GM23338 (cell line): Measurements from ENCODE around the gene HDAC1.

Experiments
- CTCF ChIP-seq, 2 experiments: fragments of 200-600 bp in 1 of 2; sonication (generic) in 1 of 2; conservative IDR thresholded peaks; 2 replicates each; pipeline versions ENCODE4 v1.5.1 to v1.6.1; 2016 to 2017; ENCODE audit warnings: antibody characterized with exemption in 2 of 2, low read depth in 2 of 2, mild to moderate bottlenecking in 2 of 2, moderate library complexity in 1 of 2
- EZH2 ChIP-seq: fragments of 200-600 bp; sonication (generic); IDR thresholded peaks from one replicate; pipeline ENCODE4 v1.8.0; 2017; ENCODE audit warnings: antibody characterized with exemption, mild to moderate bottlenecking, low read depth; ENCODE audit not compliant: unreplicated experiment
- POLR2AphosphoS5 ChIP-seq: IDR thresholded peaks from 2 replicates; pipeline ENCODE4 v1.6.1; 2016; ENCODE audit warnings: antibody characterized with exemption, low read depth
- REST ChIP-seq: IDR thresholded peaks from one replicate; pipeline ENCODE4 v1.6.1; 2018; ENCODE audit warnings: antibody characterized with exemption; ENCODE audit not compliant: unreplicated experiment
- ZNF114 ChIP-seq: fragments of 250-450 bp; sonication (Bioruptor Pico); IDR thresholded peaks from 2 replicates; pipeline ENCODE4 v1.5.0; 2020; ENCODE audit warnings: mild to moderate bottlenecking, moderate library complexity

DNA sequence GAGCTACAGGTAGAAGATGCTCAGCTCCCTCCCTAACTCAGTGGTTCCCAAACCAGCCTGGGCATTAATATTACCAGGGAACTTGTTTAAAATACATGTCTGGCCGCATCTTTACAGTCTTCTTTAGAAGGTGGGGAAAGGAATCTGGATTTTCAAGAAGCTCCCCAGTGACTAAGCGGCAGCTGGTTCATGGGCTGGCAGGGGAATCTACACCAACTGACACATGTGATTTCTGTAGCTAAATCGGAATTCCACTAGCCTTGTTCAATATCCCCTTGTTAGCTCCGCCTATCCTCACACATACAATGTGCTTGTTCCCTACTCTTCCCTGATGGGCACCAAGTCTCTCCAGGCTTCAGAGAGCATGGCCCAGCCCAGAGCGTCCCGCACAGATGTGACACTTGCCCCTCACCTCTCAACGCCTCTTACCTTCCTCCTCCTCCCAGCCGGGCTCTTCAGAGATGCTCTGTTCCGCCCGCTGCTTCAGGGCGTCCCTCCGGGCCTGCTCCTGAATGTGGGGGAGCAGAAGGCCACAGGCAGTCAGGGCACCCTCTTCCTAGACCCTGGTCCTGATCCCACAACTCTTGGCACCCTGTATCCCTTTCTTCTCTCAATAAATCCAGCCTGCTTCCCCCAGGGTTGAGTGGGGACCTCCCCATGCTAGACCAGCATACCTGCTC is 85.8 kb downstream of the HDAC1 start:
- TF ChIP-seq CTCF (conservative IDR thresholded peaks at IDR 0.05; ENCODE audit: low read depth in 2 of 2) = no peak
- TF ChIP-seq EZH2 = no peak
- TF ChIP-seq POLR2AphosphoS5 = no peak
- no peak for TF ChIP-seq REST
- TF ChIP-seq ZNF114 (CRISPR knock-in tag) = no peak
